Activated CD4-positive, alpha-beta T cell treated with anti-CD3 and anti-CD28 coated beads, Interleukin-2, Interleukin-4, amounts not matched to agents 100 ng/mL and 50 ng/mL, durations not matched to agents 16 hours and 8 hours (primary cell): ENCODE measurements around the gene ITGB1.

Source experiments
- DNase-seq: peaks from one replicate; pipeline ENCODE4 v3.0.0-alpha.2; 2020; ENCODE audit warnings: low spot score

The ITGB1 gene

GRCh38 chr10:32955790-32956189, 2.2 kb downstream of the ITGB1 start:
- no peak for DNase-seq

GRCh38 chr10:32955299-32955772, 2.7 kb downstream of the ITGB1 start:
- no peak for DNase-seq

- DNase-seq: no peak
Observed at GRCh38 chr10:32954545-32955298, 3.3 kb downstream of the ITGB1 start.

GRCh38 chr10:32954080-32954479, 4.0 kb downstream of the ITGB1 start:
- no peak for DNase-seq

GRCh38 chr10:32953277-32953927, 4.6 kb downstream of the ITGB1 start:
- no peak for DNase-seq

- no peak for DNase-seq
Observed at GRCh38 chr10:32952541-32953276, 5.3 kb downstream of the ITGB1 start.

GRCh38 chr10:32952094-32952493, 5.9 kb downstream of the ITGB1 start:
- no peak for DNase-seq

GRCh38 chr10:32951111-32951510, 6.9 kb downstream of the ITGB1 start:
- DNase-seq: no peak

- no peak for DNase-seq
Observed at GRCh38 chr10:32950591-32951108, 7.4 kb downstream of the ITGB1 start.

- no peak for DNase-seq
Observed at GRCh38 chr10:32949221-32949678, 8.8 kb downstream of the ITGB1 start.

GRCh38 chr10:32948451-32948850, 9.6 kb downstream of the ITGB1 start:
- DNase-seq: no peak

- no peak for DNase-seq
Observed at GRCh38 chr10:32947586-32947985, 10.4 kb downstream of the ITGB1 start.

GRCh38 chr10:32946108-32946507, 11.9 kb downstream of the ITGB1 start:
- no peak for DNase-seq

GRCh38 chr10:32943854-32944661, 14.0 kb downstream of the ITGB1 start:
- DNase-seq: no peak

- no peak for DNase-seq
Observed at GRCh38 chr10:32943395-32943794, 14.6 kb downstream of the ITGB1 start.

GRCh38 chr10:32942081-32942480, 15.9 kb downstream of the ITGB1 start:
- DNase-seq: no peak

- DNase-seq: no peak
Observed at GRCh38 chr10:32941357-32941756, 16.7 kb downstream of the ITGB1 start.

GRCh38 chr10:32940321-32941301, 17.4 kb downstream of the ITGB1 start:
- DNase-seq: no peak

GRCh38 chr10:32939296-32940111, 18.5 kb downstream of the ITGB1 start:
- DNase-seq: no peak
